Central memory CD4-positive, alpha-beta T cell (primary cell): ENCODE results near the gene PLEKHD1.

ENCODE experiments used
- DNase-seq: peaks from one replicate; pipeline ENCODE4 v3.0.0; 2022

Gene PLEKHD1

DNA sequence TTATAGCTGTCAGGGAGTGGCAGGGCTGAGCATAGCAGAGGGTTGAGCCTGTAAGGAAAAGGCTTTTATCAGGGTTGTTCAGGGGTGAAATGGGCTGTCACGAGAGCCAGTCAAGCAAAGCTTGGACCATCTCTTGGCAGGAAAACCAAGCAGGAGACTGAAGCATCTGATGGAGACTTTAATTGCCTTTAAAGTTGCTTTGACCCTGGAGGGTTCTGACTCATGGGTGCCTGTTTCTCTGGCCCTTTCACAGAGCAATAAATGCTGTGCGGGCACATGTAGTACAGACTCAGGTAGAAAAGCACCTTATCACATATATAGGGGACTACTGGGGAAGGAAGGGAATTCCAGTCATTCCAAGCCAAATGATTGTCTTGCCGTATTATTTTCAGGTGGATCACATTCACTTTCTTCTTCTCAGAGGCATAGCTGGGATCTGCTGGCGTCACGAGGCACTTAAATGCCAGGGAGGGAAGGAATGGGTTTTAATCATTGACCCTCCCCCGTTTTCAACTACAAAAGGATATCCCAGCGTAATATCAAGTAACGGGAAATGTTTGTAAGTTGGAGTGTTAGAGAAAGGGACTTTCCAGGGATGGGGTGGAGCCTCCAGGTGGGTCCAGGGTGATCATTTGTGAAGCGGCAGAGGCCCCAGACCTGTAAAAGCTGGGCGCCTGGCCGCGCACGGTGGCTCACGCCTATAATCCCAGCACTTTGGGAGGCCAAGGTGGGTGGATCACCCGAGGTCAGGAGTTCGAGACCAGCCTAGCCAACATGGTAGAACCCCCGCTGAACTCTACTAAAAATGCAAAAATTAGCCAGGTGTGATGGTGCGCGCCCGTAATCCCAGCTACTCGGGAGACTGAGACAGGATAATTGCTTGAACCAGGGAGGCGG lies 34.9 kb downstream of the PLEKHD1 start:
- no peak for DNase-seq

DNA sequence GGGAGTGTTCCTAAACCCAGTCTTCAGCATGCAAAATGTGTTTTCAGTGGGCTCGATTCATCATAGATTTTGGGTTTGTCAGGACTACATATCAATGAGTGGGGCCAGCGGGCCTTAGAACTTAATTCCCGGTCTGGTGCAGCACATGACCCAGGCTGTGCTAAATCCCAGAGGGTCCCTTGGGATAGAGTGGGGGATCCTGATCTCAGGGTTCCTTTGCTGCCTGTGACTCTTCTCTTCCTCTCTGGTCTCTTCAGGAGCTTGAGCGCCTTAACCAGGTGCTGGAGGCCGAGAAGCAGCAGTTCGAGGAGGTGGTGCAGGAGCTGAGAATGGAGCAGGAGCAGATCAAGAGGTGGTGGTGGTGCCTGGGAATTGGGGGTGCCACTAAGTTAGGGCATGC lies 37.5 kb downstream of the PLEKHD1 start:
- no peak for DNase-seq

DNA sequence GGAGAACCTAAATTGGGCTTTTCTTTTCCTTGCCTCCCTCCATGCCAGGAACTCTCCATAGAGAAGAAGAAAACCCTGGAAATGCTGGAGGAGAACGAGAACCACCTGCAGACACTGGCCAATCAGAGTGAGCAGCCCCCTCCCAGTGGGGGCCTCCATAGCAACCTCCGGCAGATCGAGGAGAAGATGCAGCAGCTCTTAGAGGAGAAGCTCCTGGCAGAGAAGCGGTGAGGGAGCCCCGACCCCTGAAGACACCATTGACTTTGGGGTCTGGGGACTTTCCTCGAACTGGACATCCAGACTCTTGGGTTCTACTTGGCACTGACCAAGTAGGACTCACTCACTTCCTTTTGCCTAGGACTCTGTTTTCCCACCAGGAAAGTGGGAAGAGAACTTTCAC lies 41.4 kb downstream of the PLEKHD1 start:
- no peak for DNase-seq

DNA sequence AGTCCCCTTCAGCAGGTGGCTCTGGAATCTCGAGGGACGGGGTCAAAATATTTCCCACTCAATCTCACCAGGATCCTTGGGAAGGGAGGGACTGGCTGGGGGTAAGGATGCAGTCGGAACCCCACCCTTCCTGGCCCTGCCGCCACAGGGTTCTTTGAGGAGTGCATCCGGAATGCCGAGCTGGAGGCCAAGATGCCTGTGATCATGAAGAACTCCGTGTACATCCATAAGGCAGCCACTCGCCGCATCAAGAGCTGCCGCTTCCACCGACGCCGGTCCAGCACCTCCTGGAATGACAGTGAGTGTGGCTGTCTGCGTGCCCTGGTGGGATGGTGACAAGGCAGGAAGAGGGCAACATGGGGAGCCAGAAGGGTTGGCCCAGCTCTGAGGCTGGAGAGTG lies 43.1 kb downstream of the PLEKHD1 start:
- no peak for DNase-seq

DNA sequence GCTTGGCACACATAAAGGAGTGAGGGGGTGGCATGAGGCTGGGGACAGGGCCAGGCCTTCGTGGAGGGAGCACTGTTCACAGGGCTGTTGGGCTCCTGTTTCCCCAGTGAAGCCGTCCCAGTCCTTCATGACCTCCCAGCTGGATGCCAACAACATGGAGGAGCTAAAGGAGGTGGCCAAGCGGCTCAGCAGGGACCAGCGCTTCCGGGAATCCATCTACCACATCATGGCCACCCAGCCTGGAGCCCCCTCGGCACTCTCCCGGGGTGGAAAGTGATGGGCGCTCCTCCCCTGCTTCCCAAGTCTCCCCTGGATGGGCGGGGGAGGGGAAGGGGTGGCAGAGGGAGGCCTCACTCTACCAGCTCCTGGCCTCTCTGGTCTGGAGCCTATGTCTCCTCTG lies 43.6 kb downstream of the PLEKHD1 start:
- no peak for DNase-seq

DNA sequence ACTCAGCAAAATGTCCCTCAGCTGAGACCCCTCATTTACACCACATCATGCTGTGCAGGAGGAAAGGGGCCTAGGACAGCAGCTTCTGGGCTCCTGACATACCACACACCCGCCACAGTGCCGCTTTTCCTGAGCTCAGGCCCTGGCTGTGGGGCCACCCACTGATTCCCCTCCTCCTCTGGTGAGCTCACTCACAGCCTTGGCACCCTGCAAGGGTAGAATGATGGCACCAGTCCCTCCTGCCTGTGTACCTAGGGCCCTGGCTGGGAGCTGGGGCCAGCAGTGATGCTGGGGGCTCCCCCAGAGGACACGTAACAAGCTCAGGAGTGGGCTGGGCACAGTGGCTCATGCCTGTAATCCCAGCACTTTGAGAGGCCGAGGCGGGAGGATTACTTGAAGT lies 44.4 kb downstream of the PLEKHD1 start:
- DNase-seq = no peak

DNA sequence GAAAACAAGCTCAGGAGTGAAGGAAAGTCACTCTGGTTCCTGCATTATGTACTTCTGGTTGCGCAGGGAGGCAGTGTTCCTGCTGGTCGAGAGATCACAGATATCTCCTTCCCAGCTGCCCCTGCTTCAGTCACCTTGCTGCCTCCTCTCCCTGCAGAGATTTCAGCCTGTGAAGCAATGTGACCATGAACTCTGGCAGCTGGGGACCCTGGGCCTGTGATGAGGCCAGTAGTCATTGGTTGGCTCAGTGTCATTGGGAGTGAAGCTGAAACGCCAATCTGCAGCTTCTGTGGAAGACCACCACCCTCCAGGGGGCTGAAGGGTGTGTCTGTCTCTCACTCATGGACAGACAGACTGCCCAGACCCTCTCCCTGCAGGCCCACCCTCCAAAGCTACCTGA lies 45.0 kb downstream of the PLEKHD1 start:
- no peak for DNase-seq

DNA sequence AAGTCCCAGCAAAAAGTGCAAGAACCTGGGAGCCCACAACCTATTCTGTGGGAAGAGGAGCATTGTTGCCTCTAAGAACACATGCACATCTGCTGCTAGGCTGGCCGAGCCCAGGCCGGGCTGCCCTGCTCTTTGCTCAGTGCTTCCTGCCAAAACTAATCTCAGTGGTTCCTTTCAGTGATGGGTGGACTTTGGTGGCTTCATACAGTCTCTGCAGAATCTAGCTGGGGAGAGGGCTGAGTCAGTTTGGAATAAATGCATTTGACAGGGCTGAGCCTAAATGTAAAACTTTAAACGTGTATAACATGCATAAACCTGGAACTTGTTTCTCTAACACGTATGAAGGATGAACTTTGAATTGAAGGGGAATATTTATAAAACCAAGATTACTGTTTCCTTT lies 45.6 kb downstream of the PLEKHD1 start:
- DNase-seq = no peak

DNA sequence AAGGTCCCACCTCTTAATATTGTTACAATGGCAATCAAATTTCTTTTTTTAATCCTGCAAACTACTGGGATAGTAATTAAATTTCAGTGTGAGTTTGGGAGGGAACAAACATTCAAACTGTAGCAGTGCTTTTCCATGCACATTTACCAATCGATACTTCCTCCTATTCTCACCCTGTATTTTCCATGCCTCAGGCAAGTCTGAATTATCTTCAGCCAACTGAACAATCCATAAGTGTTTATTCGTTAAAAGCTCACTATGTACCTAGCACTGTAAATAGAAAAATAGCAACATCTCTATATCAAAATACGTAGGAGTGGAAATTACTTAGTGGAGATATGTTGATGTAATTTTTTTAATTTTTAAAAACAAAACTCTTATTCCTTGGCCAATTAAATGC lies 46.6 kb downstream of the PLEKHD1 start:
- no peak for DNase-seq

DNA sequence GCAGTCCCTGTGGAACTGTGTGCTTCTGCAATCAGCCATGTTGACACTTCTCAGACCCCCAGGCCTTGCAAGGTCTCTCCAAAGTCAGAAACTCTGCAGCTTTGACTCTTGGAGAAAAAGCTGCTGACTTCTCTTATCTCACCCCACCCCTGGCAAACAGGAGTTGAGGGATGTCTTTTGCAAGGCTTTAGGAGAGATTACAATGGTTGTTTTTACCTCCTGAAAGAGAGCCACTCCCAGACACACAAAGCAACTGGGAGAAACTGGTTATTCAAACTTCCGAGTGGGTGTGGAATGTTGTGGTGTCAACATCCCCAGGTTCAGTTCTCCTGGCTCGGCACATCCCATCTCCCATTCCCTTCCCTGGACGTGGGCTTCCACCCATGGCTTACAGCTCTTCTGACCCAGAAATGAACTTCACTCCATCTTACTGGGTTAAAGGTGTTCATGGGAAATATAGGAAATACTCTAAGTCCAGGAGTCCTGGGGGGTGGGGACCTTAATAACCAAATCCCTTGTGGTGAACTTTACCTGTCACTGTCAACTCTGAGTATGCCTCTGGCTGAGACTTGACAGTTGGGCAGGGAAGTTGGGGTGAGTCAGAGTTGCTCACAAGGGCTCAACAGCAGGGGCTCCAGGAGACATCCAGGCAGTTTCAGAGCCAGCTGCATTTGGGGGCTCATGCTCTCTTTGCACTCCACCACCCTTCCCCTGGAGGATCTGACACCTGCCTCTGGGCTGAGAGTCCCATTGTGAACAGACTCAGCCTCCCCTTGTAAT lies 48.2 kb downstream of the PLEKHD1 start:
- no peak for DNase-seq

DNA sequence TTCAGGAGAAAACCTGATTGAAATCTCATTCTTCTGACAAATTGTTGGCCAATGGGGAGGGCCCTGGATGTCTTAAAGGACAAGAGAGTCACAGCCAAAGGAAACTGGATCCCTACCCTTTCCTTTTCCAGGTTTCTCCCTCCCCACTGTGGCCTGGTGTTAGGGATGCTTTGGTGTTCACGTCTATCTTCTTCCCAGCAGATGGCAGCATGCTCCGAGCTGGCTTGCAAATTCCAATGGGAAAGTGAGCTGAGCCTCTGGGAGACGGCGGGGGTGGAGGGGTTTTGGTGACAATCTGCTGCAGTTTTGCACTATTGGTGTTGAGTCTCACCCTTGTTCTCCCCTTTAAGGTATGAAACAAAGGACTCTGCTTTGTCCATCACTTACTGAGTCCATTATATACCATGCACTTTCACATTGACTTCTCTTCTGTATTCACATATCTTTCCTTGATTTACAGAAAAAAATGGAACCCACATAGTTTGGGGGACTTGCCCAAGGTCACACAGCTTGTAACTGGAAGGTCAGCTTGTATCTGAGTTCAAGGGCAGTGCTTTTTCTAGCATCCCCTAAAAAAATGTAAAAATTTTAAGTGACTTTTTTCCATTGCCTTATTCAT lies 50.8 kb downstream of the PLEKHD1 start:
- DNase-seq = no peak

DNA sequence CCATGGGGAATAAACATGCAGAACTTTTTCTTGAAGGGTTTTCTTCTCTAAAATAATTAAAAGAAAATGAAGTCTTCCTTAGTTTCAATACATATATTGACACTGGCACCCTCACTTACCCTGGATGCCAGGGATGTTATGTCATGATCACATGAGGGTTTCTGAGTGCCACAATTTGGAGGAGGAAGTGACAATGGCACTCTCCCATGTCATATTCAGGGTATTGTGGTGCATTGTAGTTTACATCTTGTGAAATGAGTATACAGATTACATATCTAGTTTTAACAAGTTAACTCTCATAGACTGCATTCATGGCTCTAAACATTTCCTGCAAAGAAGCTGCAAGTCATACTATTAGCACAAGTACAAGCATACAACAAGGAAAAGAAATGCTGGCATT lies 52.4 kb downstream of the PLEKHD1 start:
- DNase-seq = no peak

DNA sequence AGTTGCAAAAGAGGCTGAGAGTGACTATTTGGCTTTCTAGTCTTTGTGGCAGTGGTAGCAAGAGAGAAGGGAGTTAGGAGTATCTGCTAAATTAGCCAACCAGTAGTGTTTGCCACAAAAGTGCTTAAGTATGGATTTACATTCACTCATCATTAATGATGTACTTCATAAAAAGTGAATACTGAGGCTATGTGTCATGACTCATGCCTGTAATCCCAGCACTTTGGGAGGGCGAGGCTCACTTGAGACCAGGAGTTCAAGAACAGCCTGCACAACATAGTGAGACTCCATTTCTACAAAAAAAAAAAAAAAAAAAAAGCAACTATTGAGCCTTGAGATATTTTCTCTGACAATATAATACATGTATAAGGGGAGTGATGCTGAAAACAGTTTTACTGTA lies 53.4 kb downstream of the PLEKHD1 start:
- DNase-seq = no peak

DNA sequence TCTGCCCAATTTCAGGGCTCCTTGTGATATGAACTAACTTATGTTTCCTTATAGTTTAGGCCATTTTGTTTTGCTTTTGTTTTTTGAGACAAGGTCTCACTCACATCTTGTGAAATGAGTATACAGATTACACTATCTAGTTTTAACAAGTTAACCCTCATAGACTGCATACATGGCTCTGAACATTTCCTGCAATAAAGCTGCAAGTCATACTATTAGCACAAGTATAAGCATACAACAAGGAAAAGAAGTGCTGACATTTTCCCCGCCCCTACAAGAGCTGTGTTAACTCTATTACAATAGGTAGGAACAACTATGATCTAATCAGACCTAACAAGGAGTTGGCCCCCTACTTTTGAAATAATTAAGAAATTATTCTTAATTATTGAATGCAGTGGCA lies 54.2 kb downstream of the PLEKHD1 start:
- no peak for DNase-seq

DNA sequence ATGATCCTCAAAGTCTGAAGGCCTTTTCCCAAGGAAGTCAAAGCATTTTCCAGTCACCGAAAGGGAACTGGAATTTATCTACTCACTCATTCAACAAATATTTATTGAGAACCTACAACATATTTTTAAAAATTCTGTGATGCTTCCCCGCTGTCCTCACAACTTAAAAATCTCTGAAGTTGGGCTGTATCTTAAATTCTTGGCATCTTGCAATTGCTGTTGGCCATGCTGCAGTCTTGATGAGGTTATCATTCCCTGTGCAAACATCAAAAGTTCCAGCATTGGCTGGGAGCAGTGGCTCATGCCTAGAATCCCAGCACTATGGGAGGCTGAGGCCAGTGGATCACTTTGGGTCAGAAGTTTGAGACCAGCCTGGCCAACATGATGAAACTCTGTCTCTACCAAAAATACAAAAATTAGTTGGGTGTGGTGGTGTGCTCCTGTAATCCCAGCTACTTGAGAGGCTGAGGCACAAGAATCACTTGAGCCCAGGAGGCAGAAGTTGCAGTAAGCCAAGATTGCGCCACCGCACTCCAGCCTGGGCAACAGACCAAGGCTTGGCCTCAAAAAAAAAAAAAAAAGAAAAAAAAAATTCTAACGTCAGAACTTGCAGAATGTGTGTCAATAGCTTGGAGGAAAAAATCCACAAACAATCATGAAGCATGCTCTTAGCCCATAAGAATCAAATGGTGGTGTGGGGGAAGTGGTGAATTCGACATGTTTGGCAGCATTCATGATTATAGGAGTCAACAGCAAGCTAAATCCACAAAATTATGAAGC lies 55.3 kb downstream of the PLEKHD1 start:
- no peak for DNase-seq

DNA sequence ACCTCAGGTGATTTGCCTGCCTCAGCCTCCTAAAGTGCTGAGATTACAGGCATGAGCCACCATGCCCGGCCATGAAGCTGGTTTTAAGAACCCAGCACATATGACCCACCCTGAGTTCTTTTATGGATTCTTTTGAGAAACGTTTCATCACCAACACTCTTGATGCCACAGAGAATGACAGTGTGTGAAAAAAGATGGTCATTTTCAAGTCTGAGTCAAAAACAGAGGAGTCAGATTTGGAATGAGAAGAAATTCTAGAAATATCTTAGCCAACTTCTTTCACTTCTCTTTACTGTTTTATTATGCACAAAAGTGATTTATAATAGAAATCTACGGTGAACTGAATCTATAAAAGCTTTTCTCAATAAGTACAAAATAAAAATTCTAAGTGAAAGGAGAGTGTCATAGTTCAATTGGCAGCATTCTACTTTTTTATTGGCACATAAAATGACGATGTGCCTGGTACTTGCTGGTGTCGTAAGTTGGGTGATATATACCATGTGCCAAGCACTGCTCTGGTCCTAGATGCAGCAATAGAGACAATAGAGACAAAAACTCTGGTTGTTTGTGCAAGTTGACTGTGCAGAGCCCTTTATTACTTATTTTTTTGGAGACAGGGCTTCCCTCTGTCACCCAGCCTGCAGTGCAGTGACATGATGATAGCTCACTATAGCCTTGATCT lies 56.3 kb downstream of the PLEKHD1 start:
- DNase-seq = no peak

DNA sequence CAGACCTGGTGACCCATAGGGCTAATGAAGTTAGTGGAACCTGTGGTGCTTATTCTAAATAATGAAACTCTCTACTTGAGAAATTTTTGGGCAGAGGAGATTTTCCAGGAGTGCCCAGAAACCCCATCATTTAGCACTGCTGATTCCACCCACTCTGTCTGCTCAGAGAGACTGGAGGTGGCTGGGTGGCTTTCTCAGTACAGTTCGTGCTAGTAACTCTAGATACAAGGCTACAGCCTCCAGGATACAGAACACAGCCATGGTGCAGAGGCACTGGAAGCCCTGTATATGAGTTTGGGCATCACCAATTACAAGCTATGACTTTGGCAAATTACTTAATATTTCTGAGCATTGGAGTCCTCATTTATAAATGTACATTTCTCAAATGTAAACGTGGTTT lies 57.8 kb downstream of the PLEKHD1 start:
- no peak for DNase-seq

DNA sequence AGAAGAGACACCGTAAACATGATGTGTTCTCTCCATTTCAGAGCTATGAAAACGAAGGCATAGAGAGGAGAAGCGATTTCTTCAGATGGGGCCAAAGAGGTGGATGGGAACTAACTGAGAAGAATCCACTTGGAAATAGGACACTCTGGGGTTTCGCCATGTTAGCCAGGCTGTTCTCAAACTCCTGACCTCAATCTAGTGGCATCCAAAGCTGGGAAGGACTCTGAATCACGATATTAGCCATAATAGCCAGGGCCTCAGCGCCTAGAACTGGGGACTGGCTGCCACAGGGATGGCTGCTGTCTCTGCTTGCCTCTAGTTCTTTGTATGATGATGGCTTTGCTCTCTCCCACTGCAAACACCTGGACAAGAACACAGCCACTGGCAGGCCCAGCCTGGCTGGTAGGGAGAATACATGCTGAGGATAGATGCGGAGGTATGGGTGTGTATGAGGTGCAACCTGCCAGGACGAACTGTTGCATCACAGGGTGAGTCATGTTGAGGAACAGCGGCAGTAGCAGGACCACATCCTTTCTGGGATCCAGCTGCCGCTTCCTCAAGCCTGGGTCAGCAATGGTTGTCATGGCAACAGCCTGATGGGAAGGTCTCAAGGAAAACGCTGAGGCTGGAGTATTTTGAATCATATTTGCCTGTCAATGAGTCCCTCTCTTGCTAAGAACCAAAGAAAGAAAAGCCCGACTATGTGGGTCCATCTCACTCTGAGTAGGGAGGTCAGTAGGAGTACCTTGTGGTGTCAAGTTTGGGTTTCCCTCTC lies 59.0 kb downstream of the PLEKHD1 start:
- no peak for DNase-seq

DNA sequence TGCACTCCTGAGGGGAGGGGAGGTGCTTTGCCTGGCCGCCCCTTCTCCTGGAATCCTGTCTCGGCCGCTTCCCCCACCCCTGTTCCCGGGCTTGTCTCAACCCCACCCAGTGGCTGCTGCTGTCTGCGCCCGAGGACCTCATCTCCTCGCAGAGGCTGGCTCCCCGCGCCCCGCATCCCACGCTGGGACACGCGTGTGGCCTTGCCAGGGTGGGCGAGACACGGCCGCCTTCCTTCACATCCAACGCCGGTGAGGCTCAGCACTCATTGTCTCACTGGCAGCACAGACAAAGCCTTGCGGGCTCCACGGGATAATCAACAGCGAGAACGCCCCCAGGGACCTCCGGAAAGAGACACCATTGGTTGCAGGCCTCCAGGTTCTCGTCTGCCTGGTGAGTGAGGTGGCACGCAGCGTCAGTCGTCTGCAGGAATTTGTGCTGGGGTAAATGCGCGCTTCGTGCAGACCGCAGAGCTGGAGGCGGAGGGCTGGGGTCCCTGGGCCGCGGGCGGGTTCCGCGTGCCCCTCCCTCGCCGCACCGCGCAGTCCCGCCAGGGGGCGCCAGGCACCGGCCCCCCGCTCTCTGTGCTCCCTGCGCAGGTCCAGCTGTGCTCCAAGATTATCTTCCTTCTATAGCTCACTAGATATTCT lies 63.3 kb downstream of the PLEKHD1 start:
- DNase-seq = no peak

DNA sequence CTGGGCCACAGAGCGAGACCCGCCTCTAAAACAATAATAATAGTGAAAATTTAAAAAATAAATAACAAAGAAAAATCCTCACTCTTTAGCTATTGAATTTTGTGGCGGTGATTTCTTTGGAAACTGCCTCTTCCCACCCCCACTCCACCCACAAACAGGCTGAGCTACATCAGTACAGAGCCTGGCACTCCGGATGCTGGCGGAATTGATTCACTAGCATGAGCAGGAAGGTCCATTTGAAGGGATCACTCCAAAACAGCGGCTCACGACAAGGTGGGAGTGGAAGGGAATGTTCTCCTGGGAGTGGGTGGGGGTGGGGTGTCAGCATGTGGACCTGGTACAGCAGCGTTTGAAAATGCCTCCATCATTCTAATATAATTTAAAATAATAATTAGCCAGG lies 64.0 kb downstream of the PLEKHD1 start:
- no peak for DNase-seq

DNA sequence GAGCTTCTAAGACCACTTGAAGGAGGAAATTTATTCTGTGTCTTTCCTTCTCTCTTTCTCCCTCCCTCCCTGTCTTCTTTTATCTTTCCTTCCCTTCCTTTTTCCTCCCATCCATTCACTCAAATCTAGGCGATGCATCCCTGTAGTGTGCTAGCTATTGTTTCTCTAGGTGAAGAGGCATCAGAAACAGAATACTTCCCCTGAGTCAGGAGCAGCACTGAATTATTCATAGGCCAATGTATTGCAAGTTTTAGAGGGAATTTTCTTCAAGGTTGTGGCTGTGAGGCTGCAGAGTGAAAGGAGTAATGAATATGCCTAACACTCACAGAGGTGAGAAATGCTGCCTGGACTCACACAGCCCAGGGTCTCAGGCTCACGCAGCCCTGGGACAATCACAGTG lies 67.0 kb downstream of the PLEKHD1 start:
- no peak for DNase-seq
